Large intestine (tissue), 3 donors: Measurements from ENCODE around the gene PNPLA1. TPM values are rescaled to one million over a fixed set of nuclear protein-coding genes. Genes with fewer than 3 reads are reported as not detected.

ENCODE experiments used
- DNase-seq, 2 donors: peaks; one replicate each; pipeline versions ENCODE4 v3.0.0 to v3.0.0-alpha.2; 2013
- H3K27ac ChIP-seq: one replicate; pipeline ENCODE4 v1.5.1; 2013; ENCODE audit warnings: low read length
- H3K27me3 ChIP-seq: 2 replicates; pipeline ENCODE4 v1.6.1; 2013; ENCODE audit warnings: low read length; ENCODE audit not compliant: control insufficient read depth, insufficient read depth
- H3K36me3 ChIP-seq: 2 replicates; pipeline ENCODE4 v1.6.1; 2013; ENCODE audit warnings: low read length; ENCODE audit not compliant: control insufficient read depth, insufficient read depth
- H3K4me1 ChIP-seq: one replicate; pipeline ENCODE4 v1.6.1; 2013; ENCODE audit warnings: low read length; ENCODE audit not compliant: control insufficient read depth, insufficient read depth
- H3K4me3 ChIP-seq: one replicate; pipeline ENCODE4 v1.5.1; 2013; ENCODE audit warnings: low read length
- H3K9me3 ChIP-seq: one replicate; pipeline ENCODE4 v1.6.1; 2013; ENCODE audit warnings: mild to moderate bottlenecking, low read depth, low read length, moderate library complexity; ENCODE audit not compliant: control insufficient read depth
- WGBS: methylation state at CpG from one replicate; pipeline ENCODE4 v1.1.5; 2013; ENCODE audit warnings: low lambda C conversion rate; ENCODE audit not compliant: insufficient coverage; 5-methylcytosine and 5-hydroxymethylcytosine counted together
- polyA plus RNA-seq: library from polyadenylated mRNA; unstranded; fragments of 120-200 nt; gene quantifications from one replicate; pipeline ENCODE4 v1.2.1, GENCODE V29; 2013

PNPLA1 gene
- polyA plus RNA-seq, 1 donor, result 3.3 TPM

GRCh38 chr6:36314221-36315014 lies 44.6 kb downstream of the PNPLA1 start:
- DNase-seq, result peak; percentile 77 to 85
- H3K36me3 ChIP-seq, result peaks cover 7% of the 10 kb centered on the region
- no CpG with 5 or more reads among the region's 3 CpGs for WGBS
- H3K4me3 ChIP-seq, result no peak overlapping the region
- peak overlapping the region; percentile 39 for H3K27ac ChIP-seq
- H3K9me3 ChIP-seq, result no peaks in the 10 kb centered on the region
- no peaks in the 10 kb centered on the region for H3K27me3 ChIP-seq
- peaks cover 23% of the 10 kb centered on the region for H3K4me1 ChIP-seq

- peaks cover 31% of the 10 kb centered on the region for H3K4me1 ChIP-seq
- peak overlapping the region; percentile 14 for H3K27ac ChIP-seq
- H3K27me3 ChIP-seq, result no peaks in the 10 kb centered on the region
- no peak overlapping the region for H3K4me3 ChIP-seq
- WGBS, result no CpG with 5 or more reads among the region's 5 CpGs
- peak in 1 of 2 donors; percentile 39 for DNase-seq
- peaks cover 7% of the 10 kb centered on the region for H3K36me3 ChIP-seq
- H3K9me3 ChIP-seq, result no peaks in the 10 kb centered on the region
Observed at GRCh38 chr6:36315921-36316320, 46.1 kb downstream of the PNPLA1 start.

GRCh38 chr6:36317623-36318022 lies 47.8 kb downstream of the PNPLA1 start:
- no CpG with 5 or more reads among the region's 2 CpGs for WGBS
- Histone ChIP-seq H3K9me3 (no peaks in the 10 kb centered on the region), H3K36me3 (peaks cover 16% of the 10 kb centered on the region), H3K4me1 (peaks cover 31% of the 10 kb centered on the region), H3K27ac (no peak overlapping the region), H3K27me3 (no peaks in the 10 kb centered on the region), H3K4me3 (no peak overlapping the region)
- no peak for DNase-seq

- DNase-seq, result no peak
- Histone ChIP-seq H3K27ac (no peak overlapping the region), H3K4me1 (peaks cover 21% of the 10 kb centered on the region), H3K36me3 (peaks cover 24% of the 10 kb centered on the region), H3K9me3 (no peaks in the 10 kb centered on the region), H3K27me3 (no peaks in the 10 kb centered on the region), H3K4me3 (no peak overlapping the region)
- 78% methylated on average over 1 of the region's 6 CpGs for WGBS
Observed at GRCh38 chr6:36318690-36319435, 49.0 kb downstream of the PNPLA1 start.

- Histone ChIP-seq H3K36me3 (peaks cover 24% of the 10 kb centered on the region), H3K27me3 (no peaks in the 10 kb centered on the region), H3K9me3 (no peaks in the 10 kb centered on the region), H3K4me3 (no peak overlapping the region), H3K4me1 (peaks cover 17% of the 10 kb centered on the region), H3K27ac (no peak overlapping the region)
- DNase-seq, result peak in 1 of 2 donors; percentile 43
- whole genome bisulfite sequencing, result no CpG with 5 or more reads among the region's 9 CpGs
Observed at GRCh38 chr6:36319436-36319762, 49.5 kb downstream of the PNPLA1 start.

GRCh38 chr6:36319821-36320220 lies 50.0 kb downstream of the PNPLA1 start:
- no peak for DNase-seq
- Histone ChIP-seq H3K36me3 (peaks cover 27% of the 10 kb centered on the region), H3K27ac (peak overlapping the region; percentile 9), H3K9me3 (no peaks in the 10 kb centered on the region), H3K27me3 (no peaks in the 10 kb centered on the region), H3K4me1 (peaks cover 15% of the 10 kb centered on the region), H3K4me3 (no peak overlapping the region)
- WGBS, result no CpG with 5 or more reads among the region's 2 CpGs

- Histone ChIP-seq H3K4me1 (peaks cover 15% of the 10 kb centered on the region), H3K36me3 (peaks cover 33% of the 10 kb centered on the region), H3K27me3 (no peaks in the 10 kb centered on the region), H3K9me3 (no peaks in the 10 kb centered on the region), H3K27ac (peak overlapping the region; percentile 9), H3K4me3 (no peak overlapping the region)
- DNase-seq, result peak; percentile 51 to 68
- no CpG with 5 or more reads among the region's 11 CpGs for WGBS
Observed at GRCh38 chr6:36320475-36320874, 50.6 kb downstream of the PNPLA1 start.

- DNase-seq, result no peak
- WGBS, result no CpG with 5 or more reads among the region's 3 CpGs
- Histone ChIP-seq H3K4me3 (no peak overlapping the region), H3K9me3 (no peaks in the 10 kb centered on the region), H3K27ac (no peak overlapping the region), H3K36me3 (peaks cover 49% of the 10 kb centered on the region), H3K27me3 (no peaks in the 10 kb centered on the region), H3K4me1 (peaks cover 18% of the 10 kb centered on the region)
Observed at GRCh38 chr6:36322591-36322990, 52.7 kb downstream of the PNPLA1 start.

GRCh38 chr6:36323062-36323461 lies 53.2 kb downstream of the PNPLA1 start:
- peaks cover 49% of the 10 kb centered on the region for H3K36me3 ChIP-seq
- H3K27ac ChIP-seq, result no peak overlapping the region
- no peaks in the 10 kb centered on the region for H3K27me3 ChIP-seq
- H3K4me1 ChIP-seq, result peaks cover 18% of the 10 kb centered on the region
- DNase-seq, result no peak
- H3K9me3 ChIP-seq, result no peaks in the 10 kb centered on the region
- 70% methylated on average over 2 of the region's 8 CpGs for WGBS
- no peak overlapping the region for H3K4me3 ChIP-seq

- Histone ChIP-seq H3K36me3 (peaks cover 52% of the 10 kb centered on the region), H3K27me3 (no peaks in the 10 kb centered on the region), H3K9me3 (no peaks in the 10 kb centered on the region), H3K4me3 (no peak overlapping the region), H3K4me1 (peaks cover 18% of the 10 kb centered on the region), H3K27ac (no peak overlapping the region)
- no CpG with 5 or more reads among the region's 6 CpGs for WGBS
- no peak for DNase-seq
Observed at GRCh38 chr6:36324191-36324590, 54.3 kb downstream of the PNPLA1 start.
